Neuronal stem cell (in vitro differentiated cells): ENCODE measurements around the gene SCG5. TPM values are rescaled to one million over a fixed set of nuclear protein-coding genes. Genes with fewer than 3 reads are reported as not detected.

Source experiments
- DNase-seq: peaks from one replicate; pipeline ENCODE4 v3.0.0-alpha.2; 2013; ENCODE audit warnings: low spot score
- H2AFZ ChIP-seq: one replicate; pipeline ENCODE4 v1.6.1; 2013; ENCODE audit warnings: mild to moderate bottlenecking, low read length, inconsistent platforms
- H2AK5ac ChIP-seq: 2 replicates; pipeline ENCODE4 v1.6.1; 2013; ENCODE audit warnings: low read depth, mild to moderate bottlenecking, inconsistent platforms, low read length, moderate library complexity, mixed read lengths
- H2BK120ac ChIP-seq: 2 replicates; pipeline ENCODE4 v1.6.1; 2013; ENCODE audit warnings: low read depth, mild to moderate bottlenecking, inconsistent platforms, low read length, moderate library complexity, mixed read lengths
- H2BK12ac ChIP-seq: one replicate; pipeline ENCODE4 v1.6.1; 2013; ENCODE audit warnings: low read length, inconsistent platforms
- H2BK15ac ChIP-seq: 2 replicates; pipeline ENCODE4 v1.6.1; 2013; ENCODE audit warnings: mild to moderate bottlenecking, low read length, inconsistent platforms, mixed read lengths
- H2BK5ac ChIP-seq: one replicate; pipeline ENCODE4 v1.6.1; 2013; ENCODE audit warnings: inconsistent platforms, mild to moderate bottlenecking, low read length, moderate library complexity
- H3K14ac ChIP-seq: one replicate; pipeline ENCODE4 v1.6.1; 2013; ENCODE audit warnings: low read length, inconsistent platforms
- H3K18ac ChIP-seq: 2 replicates; pipeline ENCODE4 v1.6.1; 2013; ENCODE audit warnings: low read length, inconsistent platforms
- H3K23ac ChIP-seq: 2 replicates; pipeline ENCODE4 v1.6.1; 2013; ENCODE audit warnings: low read depth, mild to moderate bottlenecking, mixed read lengths, low read length, inconsistent platforms; ENCODE audit not compliant: poor library complexity
- H3K27ac ChIP-seq: replicated peaks from 3 replicates; pipeline ENCODE4 v1.5.1; 2013; ENCODE audit warnings: low read length, inconsistent platforms
- H3K27me3 ChIP-seq, 3 experiments: 2 replicates each; pipeline ENCODE4 v1.6.1; 2013; ENCODE audit warnings: low read length in 3 of 3, mild to moderate bottlenecking in 2 of 3, inconsistent platforms in 1 of 3, low read depth in 1 of 3, mixed read lengths in 1 of 3, moderate library complexity in 1 of 3; ENCODE audit not compliant: control insufficient read depth in 3 of 3, insufficient read depth in 3 of 3
- H3K36me3 ChIP-seq, 2 donors: replicated peaks in 1 of 2; 2 replicates each; pipeline ENCODE4 v1.6.1; 2013; ENCODE audit warnings: low read length in 2 of 2; ENCODE audit not compliant: control insufficient read depth in 2 of 2, insufficient read depth in 2 of 2
- H3K4ac ChIP-seq: 2 replicates; pipeline ENCODE4 v1.6.1; 2013; ENCODE audit warnings: inconsistent platforms, mild to moderate bottlenecking, low read length, moderate library complexity
- H3K4me1 ChIP-seq, 2 donors: 1 replicate in 1 of 2; 2 replicates in 1 of 2; pipeline ENCODE4 v1.6.1; 2013; ENCODE audit warnings: low read length in 2 of 2, low read depth in 1 of 2; ENCODE audit not compliant: control insufficient read depth in 2 of 2, insufficient read depth in 1 of 2
- H3K4me2 ChIP-seq: one replicate; pipeline ENCODE4 v1.6.1; 2013; ENCODE audit warnings: mild to moderate bottlenecking, low read length, inconsistent platforms; ENCODE audit not compliant: insufficient read depth, poor library complexity, severe bottlenecking
- H3K4me3 ChIP-seq, 2 donors: 2 replicates each; pipeline ENCODE4 v1.5.1; 2013; ENCODE audit warnings: low read length in 2 of 2, mild to moderate bottlenecking in 2 of 2, inconsistent platforms in 1 of 2, moderate library complexity in 1 of 2
- H3K79me1 ChIP-seq: one replicate; pipeline ENCODE4 v1.6.1; 2013; ENCODE audit warnings: low read depth, mild to moderate bottlenecking, inconsistent platforms, low read length, moderate library complexity
- H3K9ac ChIP-seq: one replicate; pipeline ENCODE4 v1.6.1; 2013; ENCODE audit warnings: mild to moderate bottlenecking, low read depth, low read length, inconsistent platforms; ENCODE audit not compliant: poor library complexity
- H3K9me3 ChIP-seq, 2 donors: replicated peaks in 1 of 2; 2 replicates each; pipeline versions ENCODE3 to v1.6.1; 2013; ENCODE audit warnings: low read length in 2 of 2, mild to moderate bottlenecking in 2 of 2, inconsistent platforms in 1 of 2, low read depth in 1 of 2, mixed read lengths in 1 of 2, moderate library complexity in 1 of 2; ENCODE audit not compliant: control insufficient read depth in 2 of 2, insufficient read depth in 1 of 2
- H4K8ac ChIP-seq: one replicate; pipeline ENCODE4 v1.6.1; 2013; ENCODE audit warnings: low read depth, mild to moderate bottlenecking, inconsistent platforms, low read length, moderate library complexity
- H4K91ac ChIP-seq: one replicate; pipeline ENCODE4 v1.6.1; 2013; ENCODE audit warnings: low read length, low read depth, mild to moderate bottlenecking, inconsistent platforms; ENCODE audit not compliant: poor library complexity
- WGBS, 2 donors: extraction: QIAGEN DNeasy Blood & Tissue Kit; methylation state at CpG; one replicate each; pipeline ENCODE4 v1.1.7; 2013; ENCODE audit warnings: missing lambda C conversion rate in 2 of 2, mixed read lengths in 1 of 2; ENCODE audit not compliant: insufficient read length in 2 of 2, insufficient replicate concordance in 1 of 2; ENCODE audit errors: extremely low coverage in 2 of 2; 5-methylcytosine and 5-hydroxymethylcytosine counted together
- small RNA-seq: library from polyadenylated mRNA; stranded (forward); fragments of <200 nt; extraction: miRNeasy Mini kit (QIAGEN cat#:217004); gene quantifications from one replicate; pipeline ENCODE3, GENCODE V24; 2013; ENCODE audit not compliant: insufficient read depth

The SCG5 gene

DNA sequence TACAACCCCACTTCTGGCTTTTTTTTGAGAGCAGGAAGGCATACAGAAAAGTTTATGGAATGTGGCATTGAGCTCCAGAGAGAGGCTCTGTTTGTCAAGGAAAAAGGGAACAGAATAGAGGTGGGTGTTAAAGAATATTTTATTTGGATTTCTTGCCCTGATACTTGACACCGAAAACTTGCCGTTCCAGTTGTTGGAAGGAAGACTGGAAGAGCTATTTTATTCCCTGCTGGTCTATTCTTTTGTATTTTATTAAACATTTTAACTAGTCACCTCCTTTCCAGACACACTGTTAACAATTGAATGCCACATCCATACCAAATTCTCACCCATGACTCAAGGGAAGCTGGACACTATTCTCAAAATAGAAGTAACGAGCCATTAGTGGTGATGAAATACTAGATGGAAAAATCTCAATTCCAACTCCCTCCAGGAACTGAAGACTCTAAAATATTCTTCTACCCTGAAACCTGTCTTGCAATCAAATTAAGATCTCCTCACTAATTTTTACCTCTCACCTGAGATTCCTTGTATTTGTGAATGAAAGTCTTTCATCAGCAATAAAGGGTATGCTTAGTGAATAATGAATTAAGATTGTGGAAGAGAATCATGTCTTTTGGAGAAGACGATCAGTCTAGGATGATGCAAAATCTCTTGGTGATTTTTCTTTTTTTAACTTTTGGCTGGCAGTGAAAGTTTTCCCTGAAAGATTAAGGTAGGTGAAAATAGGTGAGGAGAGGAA is 104.8 kb downstream of the SCG5 start:
- Histone ChIP-seq H3K9ac (no peak overlapping the region), H3K4me2 (no peak overlapping the region), H2AK5ac (no peak overlapping the region), H4K91ac (no peak overlapping the region), H3K18ac (no peak overlapping the region), H3K27me3 (no peaks in the 10 kb centered on the region), H3K4me3 (no peak overlapping the region), H2BK12ac (no peak overlapping the region), H3K9me3 (no peaks in the 10 kb centered on the region), H3K27ac (no peak overlapping the region), H2BK5ac (no peak overlapping the region), H2AFZ (no peak overlapping the region), H3K79me1 (no peaks in the 10 kb centered on the region), H3K4ac (no peak overlapping the region), H2BK120ac (no peak overlapping the region), H3K4me1 (no peaks in the 10 kb centered on the region), H2BK15ac (no peak overlapping the region), H3K23ac (no peak overlapping the region), H3K14ac (no peak overlapping the region), H4K8ac (no peak overlapping the region), H3K36me3 (no peaks in the 10 kb centered on the region)
- WGBS, 2 donors, result no CpG with 5 or more reads among the region's 4 CpGs
- DNase-seq, result no peak

Small RNA genes lying within 50 kb of the gene (small RNA-seq; reads per million reads assigned to genes)
- gene RN7SL286P, result not detected
